ENCODE data around the gene RADX.
"Not testable (repeated sequence)": the region's sequence is repeated elsewhere in the genome, so short reads cannot be mapped to it uniquely, and the experiment has no call there.

The RADX gene

GRCh38 chrX:106611317-106611678, 480 bp upstream of the RADX start:
- no peaks in the 10 kb centered on the region for H3K36me3 ChIP-seq (ENCODE audit: control insufficient read depth, insufficient read depth, low read length)
- no peaks in the 10 kb centered on the region for H3K9me3 ChIP-seq (ENCODE audit: control insufficient read depth, low read length)
- H3K4me1 ChIP-seq (ENCODE audit: control insufficient read depth, insufficient read depth, low read length, poor library complexity, severe bottlenecking), result no peaks in the 10 kb centered on the region
- peak overlapping the region; percentile 55 for H3K27ac ChIP-seq (ENCODE audit: insufficient read depth, low read length, poor library complexity, severe bottlenecking)
- H3K4me3 ChIP-seq (ENCODE audit: insufficient read depth, low read depth, low read length, poor library complexity, severe bottlenecking), result peak overlapping the region; percentile 74
- H3K27me3 ChIP-seq (replicated peaks; ENCODE audit: control insufficient read depth, insufficient read depth, low read length, poor library complexity, severe bottlenecking), result no peaks in the 10 kb centered on the region
- no peak for DNase-seq

- H3K9me3 ChIP-seq (ENCODE audit: control insufficient read depth, low read length), result no peaks in the 10 kb centered on the region
- DNase-seq, result no peak
- peak overlapping the region; percentile 74 for H3K4me3 ChIP-seq (ENCODE audit: insufficient read depth, low read depth, low read length, poor library complexity, severe bottlenecking)
- H3K36me3 ChIP-seq (ENCODE audit: control insufficient read depth, insufficient read depth, low read length), result no peaks in the 10 kb centered on the region
- H3K27ac ChIP-seq (ENCODE audit: insufficient read depth, low read length, poor library complexity, severe bottlenecking), result peak overlapping the region; percentile 85
- H3K4me1 ChIP-seq (ENCODE audit: control insufficient read depth, insufficient read depth, low read length, poor library complexity, severe bottlenecking), result no peaks in the 10 kb centered on the region
- no peaks in the 10 kb centered on the region for H3K27me3 ChIP-seq (replicated peaks; ENCODE audit: control insufficient read depth, insufficient read depth, low read length, poor library complexity, severe bottlenecking)
Observed at GRCh38 chrX:106612393-106612763, 600 bp downstream of the RADX start.

DNA sequence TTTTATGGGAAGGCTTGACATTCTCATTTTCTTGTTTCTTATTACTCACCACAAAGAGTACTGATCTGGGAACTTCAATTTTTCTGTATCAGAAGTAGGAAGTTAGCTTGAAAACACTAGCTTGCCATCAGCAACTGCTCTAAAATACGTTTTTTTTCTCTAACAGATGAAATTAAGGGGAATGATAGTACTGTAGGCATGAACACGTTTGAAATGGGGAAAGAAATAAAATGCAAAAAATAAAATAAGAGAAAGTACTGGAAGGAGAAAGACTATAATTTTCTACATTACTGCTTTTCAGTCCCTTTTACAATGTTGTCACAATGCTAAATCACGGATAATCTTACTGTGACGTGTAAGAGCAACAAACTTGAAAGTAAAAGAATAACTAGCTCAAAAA, 1.5 kb downstream of the RADX start:
- no peak for DNase-seq
- Histone ChIP-seq H3K4me1 (ENCODE audit: control insufficient read depth, insufficient read depth, low read length, poor library complexity, severe bottlenecking) (no peaks in the 10 kb centered on the region), H3K27me3 (replicated peaks; ENCODE audit: control insufficient read depth, insufficient read depth, low read length, poor library complexity, severe bottlenecking) (no peaks in the 10 kb centered on the region), H3K36me3 (ENCODE audit: control insufficient read depth, insufficient read depth, low read length) (no peaks in the 10 kb centered on the region), H3K27ac (ENCODE audit: insufficient read depth, low read length, poor library complexity, severe bottlenecking) (no peak overlapping the region), H3K4me3 (ENCODE audit: insufficient read depth, low read depth, low read length, poor library complexity, severe bottlenecking) (no peak overlapping the region), H3K9me3 (ENCODE audit: control insufficient read depth, low read length) (no peaks in the 10 kb centered on the region)

DNA sequence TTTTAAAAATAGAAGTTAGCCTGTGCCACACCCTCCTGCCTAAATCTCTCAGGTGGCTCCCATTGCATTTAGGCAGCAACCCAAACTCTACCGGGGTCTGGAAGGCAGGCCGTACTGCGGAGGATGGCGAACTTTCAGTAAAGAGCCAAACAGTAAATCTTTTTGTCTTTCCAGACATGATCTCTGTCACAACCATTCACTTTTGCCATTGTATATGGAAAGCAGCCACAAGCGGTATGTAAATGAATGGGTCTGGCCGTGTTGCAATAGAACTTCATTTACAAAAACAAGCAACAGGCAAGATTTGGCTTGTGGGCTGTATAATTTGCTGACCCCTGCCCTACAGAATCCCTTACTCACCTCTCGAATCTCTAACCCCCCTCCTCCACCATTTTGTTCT, 3.3 kb downstream of the RADX start:
- no peak overlapping the region for H3K27ac ChIP-seq (ENCODE audit: insufficient read depth, low read length, poor library complexity, severe bottlenecking)

GRCh38 chrX:106619797-106620196, 8.0 kb downstream of the RADX start:
- Histone ChIP-seq H3K27me3 (replicated peaks; ENCODE audit: control insufficient read depth, insufficient read depth, low read length, poor library complexity, severe bottlenecking) (no peaks in the 10 kb centered on the region), H3K4me1 (ENCODE audit: control insufficient read depth, insufficient read depth, low read length, poor library complexity, severe bottlenecking) (no peaks in the 10 kb centered on the region), H3K36me3 (ENCODE audit: control insufficient read depth, insufficient read depth, low read length) (no peaks in the 10 kb centered on the region), H3K9me3 (ENCODE audit: control insufficient read depth, low read length) (no peaks in the 10 kb centered on the region), H3K4me3 (ENCODE audit: insufficient read depth, low read depth, low read length, poor library complexity, severe bottlenecking) (no peak overlapping the region), H3K27ac (ENCODE audit: insufficient read depth, low read length, poor library complexity, severe bottlenecking) (no peak overlapping the region)
- no peak for DNase-seq

More for the DNA sequence above, 3.3 kb downstream of the RADX start:
- no peaks in the 10 kb centered on the region for H3K4me1 ChIP-seq (ENCODE audit: control insufficient read depth, insufficient read depth, low read length, poor library complexity, severe bottlenecking)
- no peaks in the 10 kb centered on the region for H3K27me3 ChIP-seq (replicated peaks; ENCODE audit: control insufficient read depth, insufficient read depth, low read length, poor library complexity, severe bottlenecking)
- DNase-seq, result no peak
- H3K9me3 ChIP-seq (ENCODE audit: control insufficient read depth, low read length), result no peaks in the 10 kb centered on the region
- no peak overlapping the region for H3K4me3 ChIP-seq (ENCODE audit: insufficient read depth, low read depth, low read length, poor library complexity, severe bottlenecking)
- H3K36me3 ChIP-seq (ENCODE audit: control insufficient read depth, insufficient read depth, low read length), result no peaks in the 10 kb centered on the region

DNA sequence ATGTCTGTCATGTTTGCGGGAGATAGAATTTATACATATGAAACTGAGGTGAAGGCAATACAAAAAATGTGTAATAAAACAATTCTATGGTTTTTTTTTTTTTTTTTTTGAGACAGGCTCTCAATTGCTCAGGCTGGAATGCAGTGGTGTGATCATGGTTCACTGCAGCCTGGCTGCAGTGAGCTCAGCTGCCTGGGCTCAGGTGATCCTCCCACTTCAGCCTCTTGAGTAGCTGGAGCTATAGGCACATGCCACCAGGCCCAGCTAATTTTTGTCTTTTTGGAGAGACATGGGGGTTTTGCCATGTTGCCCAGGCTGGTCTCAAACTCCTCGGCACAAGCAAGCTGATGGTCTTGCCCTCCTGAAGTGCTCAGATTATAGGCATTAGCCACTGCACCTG, 10.1 kb downstream of the RADX start:
- no peaks in the 10 kb centered on the region for H3K9me3 ChIP-seq (ENCODE audit: control insufficient read depth, low read length)
- no peaks in the 10 kb centered on the region for H3K27me3 ChIP-seq (replicated peaks; ENCODE audit: control insufficient read depth, insufficient read depth, low read length, poor library complexity, severe bottlenecking)
- no peaks in the 10 kb centered on the region for H3K4me1 ChIP-seq (ENCODE audit: control insufficient read depth, insufficient read depth, low read length, poor library complexity, severe bottlenecking)
- H3K27ac ChIP-seq (ENCODE audit: insufficient read depth, low read length, poor library complexity, severe bottlenecking), result no peak overlapping the region
- H3K4me3 ChIP-seq (ENCODE audit: insufficient read depth, low read depth, low read length, poor library complexity, severe bottlenecking), result no peak overlapping the region
- DNase-seq, result no peak
- H3K36me3 ChIP-seq (ENCODE audit: control insufficient read depth, insufficient read depth, low read length), result no peaks in the 10 kb centered on the region

GRCh38 chrX:106626789-106627188, 15.0 kb downstream of the RADX start:
- Histone ChIP-seq H3K36me3 (ENCODE audit: control insufficient read depth, insufficient read depth, low read length) (no peaks in the 10 kb centered on the region), H3K9me3 (ENCODE audit: control insufficient read depth, low read length) (no peaks in the 10 kb centered on the region), H3K27me3 (replicated peaks; ENCODE audit: control insufficient read depth, insufficient read depth, low read length, poor library complexity, severe bottlenecking) (no peaks in the 10 kb centered on the region), H3K27ac (ENCODE audit: insufficient read depth, low read length, poor library complexity, severe bottlenecking) (no peak overlapping the region), H3K4me3 (ENCODE audit: insufficient read depth, low read depth, low read length, poor library complexity, severe bottlenecking) (no peak overlapping the region), H3K4me1 (ENCODE audit: control insufficient read depth, insufficient read depth, low read length, poor library complexity, severe bottlenecking) (no peaks in the 10 kb centered on the region)
- DNase-seq, result no peak

GRCh38 chrX:106631615-106632014, 19.8 kb downstream of the RADX start:
- Histone ChIP-seq H3K27me3 (replicated peaks; ENCODE audit: control insufficient read depth, insufficient read depth, low read length, poor library complexity, severe bottlenecking) (no peaks in the 10 kb centered on the region), H3K4me1 (ENCODE audit: control insufficient read depth, insufficient read depth, low read length, poor library complexity, severe bottlenecking) (no peaks in the 10 kb centered on the region), H3K9me3 (ENCODE audit: control insufficient read depth, low read length) (no peaks in the 10 kb centered on the region), H3K36me3 (ENCODE audit: control insufficient read depth, insufficient read depth, low read length) (no peaks in the 10 kb centered on the region), H3K4me3 (ENCODE audit: insufficient read depth, low read depth, low read length, poor library complexity, severe bottlenecking) (no peak overlapping the region), H3K27ac (ENCODE audit: insufficient read depth, low read length, poor library complexity, severe bottlenecking) (no peak overlapping the region)
- no peak for DNase-seq

DNA sequence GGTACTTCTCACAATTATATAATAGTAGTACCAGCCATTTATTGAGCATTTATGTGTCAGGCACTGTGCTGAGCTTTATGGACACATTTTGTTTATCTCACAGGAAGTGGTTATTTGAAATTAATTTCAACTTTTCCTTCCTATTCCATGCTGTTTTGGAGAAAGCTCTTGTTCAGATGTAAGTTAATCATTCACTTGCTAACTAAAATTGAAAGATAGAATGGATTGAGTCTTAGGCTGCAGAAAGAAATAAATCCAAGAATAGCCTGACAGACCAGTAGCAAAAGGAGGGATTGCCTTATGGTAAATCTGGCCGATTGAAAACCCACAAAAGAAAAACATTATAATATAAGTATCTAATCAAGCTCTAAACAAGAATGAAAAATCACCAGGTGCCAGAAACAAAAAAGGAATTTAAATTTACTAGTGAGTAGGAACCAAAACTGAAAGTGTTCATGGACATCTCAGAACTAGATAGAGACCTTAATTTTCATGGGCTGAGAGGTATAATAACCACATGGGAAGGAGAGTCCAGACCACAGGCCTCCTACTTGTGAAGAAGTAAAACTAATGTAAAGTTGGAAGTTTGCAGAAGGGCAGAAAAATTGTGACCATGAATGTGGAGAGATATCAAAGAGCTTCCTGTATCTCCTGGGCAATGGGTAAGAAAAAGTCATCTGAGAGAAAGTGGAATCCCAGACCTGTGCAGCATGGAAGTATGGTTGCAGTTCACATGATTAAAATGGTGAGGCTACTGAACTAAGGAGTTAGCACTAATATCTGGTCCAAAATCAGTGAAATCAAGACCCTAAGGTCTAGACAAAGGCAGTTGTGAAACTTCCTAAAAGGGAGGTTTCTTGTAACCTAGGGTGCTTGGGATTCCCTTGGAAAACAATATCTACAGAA, 38.0 kb downstream of the RADX start:
- no peak overlapping the region for H3K4me3 ChIP-seq (ENCODE audit: insufficient read depth, low read depth, low read length, poor library complexity, severe bottlenecking)
- H3K36me3 ChIP-seq (ENCODE audit: control insufficient read depth, insufficient read depth, low read length), result no peaks in the 10 kb centered on the region
- no peaks in the 10 kb centered on the region for H3K9me3 ChIP-seq (ENCODE audit: control insufficient read depth, low read length)
- H3K4me1 ChIP-seq (ENCODE audit: control insufficient read depth, insufficient read depth, low read length, poor library complexity, severe bottlenecking), result no peaks in the 10 kb centered on the region
- no peak overlapping the region for H3K27ac ChIP-seq (ENCODE audit: insufficient read depth, low read length, poor library complexity, severe bottlenecking)
- H3K27me3 ChIP-seq (replicated peaks; ENCODE audit: control insufficient read depth, insufficient read depth, low read length, poor library complexity, severe bottlenecking), result no peaks in the 10 kb centered on the region
- no peak for DNase-seq

GRCh38 chrX:106653625-106654024, 41.8 kb downstream of the RADX start:
- H3K27ac ChIP-seq (ENCODE audit: insufficient read depth, low read length, poor library complexity, severe bottlenecking); DNase-seq; H3K9me3 ChIP-seq (ENCODE audit: control insufficient read depth, low read length); H3K4me3 ChIP-seq (ENCODE audit: insufficient read depth, low read depth, low read length, poor library complexity, severe bottlenecking); H3K27me3 ChIP-seq (replicated peaks; ENCODE audit: control insufficient read depth, insufficient read depth, low read length, poor library complexity, severe bottlenecking); H3K36me3 ChIP-seq (ENCODE audit: control insufficient read depth, insufficient read depth, low read length); H3K4me1 ChIP-seq (ENCODE audit: control insufficient read depth, insufficient read depth, low read length, poor library complexity, severe bottlenecking): not testable (repeated sequence)

Data from effector memory CD4-positive, alpha-beta T cell (primary cell).